K562 (cell line): ENCODE data around the gene DUSP19. TPM values are rescaled to one million over a fixed set of nuclear protein-coding genes. Genes with fewer than 3 reads are reported as not detected.

Experiments
- BRD9 ChIP-seq: fragments of 450-650 bp; IDR thresholded peaks from 2 replicates; pipeline ENCODE4 v1.6.1; 2018; ENCODE audit warnings: low read depth; ENCODE audit not compliant: partially characterized antibody
- CAMTA2 ChIP-seq: fragments of 250-450 bp; sonication (Bioruptor Pico); conservative IDR thresholded peaks from 2 replicates; pipeline ENCODE4 v1.5.1; 2022
- FIP1L1 ChIP-seq: fragments of 200-400 bp; formaldehyde crosslinking; IDR thresholded peaks from 2 replicates; pipeline ENCODE4 v1.6.1; 2018; ENCODE audit warnings: mild to moderate bottlenecking, low read depth, low read length; ENCODE audit not compliant: poor library complexity, severe bottlenecking
- FOSL1 ChIP-seq: fragments of 200-800 bp; sonication (Bioruptor generic); conservative IDR thresholded peaks from 2 replicates; pipeline ENCODE4 v1.6.1; 2016; ENCODE audit warnings: missing genetic modification characterization, missing compliant biosample characterization
- HDAC2 ChIP-seq: fragments of 450-650 bp; IDR thresholded peaks from 2 replicates; pipeline ENCODE4 v1.6.1; 2016; ENCODE audit warnings: mild to moderate bottlenecking
- JUN ChIP-seq, 2 experiments: sonication (generic) in 1 of 2; formaldehyde crosslinking in 1 of 2; IDR thresholded peaks; 2 replicates each; pipeline versions ENCODE4 v1.6.1 to v1.8.0; 2012 to 2022; ENCODE audit warnings: borderline replicate concordance in 2 of 2, mild to moderate bottlenecking in 2 of 2, improper control_type of control experiment in 1 of 2, low read depth in 1 of 2, low read length in 1 of 2, missing genetic modification reagents in 1 of 2
- POLR2H ChIP-seq: IDR thresholded peaks from 2 replicates; pipeline ENCODE4 v1.6.1; 2016; ENCODE audit warnings: missing genetic modification characterization, low read depth, mild to moderate bottlenecking, control low read depth, missing compliant biosample characterization, moderate library complexity
- RBM17 ChIP-seq: fragments of 200-400 bp; formaldehyde crosslinking; IDR thresholded peaks from 2 replicates; pipeline ENCODE4 v1.6.1; 2017; ENCODE audit warnings: low read depth, mild to moderate bottlenecking, low read length, borderline replicate concordance
- SMARCE1 ChIP-seq: fragments of 450-650 bp; IDR thresholded peaks from 2 replicates; pipeline ENCODE4 v1.7.1; 2016; ENCODE audit warnings: mild to moderate bottlenecking
- SOX6 ChIP-seq: fragments of 450-650 bp; IDR thresholded peaks from 2 replicates; pipeline ENCODE4 v1.6.1; 2014; ENCODE audit warnings: mild to moderate bottlenecking
- STAT6 ChIP-seq: sonication (generic); formaldehyde crosslinking; IDR thresholded peaks from 2 replicates; pipeline ENCODE4 v1.8.1; 2023; ENCODE audit warnings: mild to moderate bottlenecking, missing genetic modification reagents
- SUPT5H ChIP-seq: fragments of 450-650 bp; IDR thresholded peaks from 2 replicates; pipeline ENCODE4 v1.6.1; 2016
- ZNF143 ChIP-seq: sonication (generic); formaldehyde crosslinking; IDR thresholded peaks from 2 replicates; pipeline ENCODE4 v1.9.0; 2022; ENCODE audit warnings: mild to moderate bottlenecking, missing genetic modification reagents
- ZNF589 ChIP-seq: fragments of 200-800 bp; sonication (Bioruptor generic); IDR thresholded peaks from 2 replicates; pipeline ENCODE4 v1.6.1; 2016; ENCODE audit warnings: low read depth, missing genetic modification characterization, missing compliant biosample characterization
- ZNF592 ChIP-seq: fragments of 450-650 bp; IDR thresholded peaks from 2 replicates; pipeline ENCODE4 v1.6.1; 2017; ENCODE audit warnings: antibody characterized with exemption, mild to moderate bottlenecking
- polyA plus RNA-seq, 8 experiments: library from polyadenylated mRNA; depleted of rRNA in 4 of 8; stranded (reverse) in 5 of 8; unstranded in 3 of 8; fragments of >200 nt; fragmentation: Nextera tagmentation in 2 of 8; fragmentation: Illumina TruSeq in 1 of 8; extraction: Ambion mirVana in 2 of 8; extraction: Trizol in 1 of 8; gene quantifications; 2 replicates each; pipeline versions ENCODE4 v1.2.1 to v1.2.3, GENCODE V29; 2011 to 2014; ENCODE audit warnings: inconsistent platforms in 1 of 8, missing spikeins in 1 of 8
- total RNA-seq, 7 experiments: library from RNA; depleted of rRNA in 6 of 7; stranded (reverse); fragments of >200 nt in 6 of 7; fragmentation: Illumina TruSeq in 2 of 7; extraction: Trizol in 2 of 7; gene quantifications; 2 replicates each; pipeline versions ENCODE4 v1.2.1 to v1.2.3, GENCODE V29; 2011 to 2021; ENCODE audit warnings: low replicate concordance in 1 of 7
- TF ChIP-seq, protein P1 (sequence below): fragments of 150-350 bp; conservative IDR thresholded peaks from 2 replicates; pipeline ENCODE4 v1.6.1; 2014; ENCODE audit warnings: low read length

DUSP19 gene
- total and polyA plus RNA-seq, 9 of the 15 experiments (the other 6 are each of a cell fraction or from before 2014, with no cell fraction given): 1.6 to 6.3 (median 3.1) TPM

- no peak for TF ChIP-seq STAT6 (CRISPR knock-in tag)
- TF ChIP-seq, protein P1, sequence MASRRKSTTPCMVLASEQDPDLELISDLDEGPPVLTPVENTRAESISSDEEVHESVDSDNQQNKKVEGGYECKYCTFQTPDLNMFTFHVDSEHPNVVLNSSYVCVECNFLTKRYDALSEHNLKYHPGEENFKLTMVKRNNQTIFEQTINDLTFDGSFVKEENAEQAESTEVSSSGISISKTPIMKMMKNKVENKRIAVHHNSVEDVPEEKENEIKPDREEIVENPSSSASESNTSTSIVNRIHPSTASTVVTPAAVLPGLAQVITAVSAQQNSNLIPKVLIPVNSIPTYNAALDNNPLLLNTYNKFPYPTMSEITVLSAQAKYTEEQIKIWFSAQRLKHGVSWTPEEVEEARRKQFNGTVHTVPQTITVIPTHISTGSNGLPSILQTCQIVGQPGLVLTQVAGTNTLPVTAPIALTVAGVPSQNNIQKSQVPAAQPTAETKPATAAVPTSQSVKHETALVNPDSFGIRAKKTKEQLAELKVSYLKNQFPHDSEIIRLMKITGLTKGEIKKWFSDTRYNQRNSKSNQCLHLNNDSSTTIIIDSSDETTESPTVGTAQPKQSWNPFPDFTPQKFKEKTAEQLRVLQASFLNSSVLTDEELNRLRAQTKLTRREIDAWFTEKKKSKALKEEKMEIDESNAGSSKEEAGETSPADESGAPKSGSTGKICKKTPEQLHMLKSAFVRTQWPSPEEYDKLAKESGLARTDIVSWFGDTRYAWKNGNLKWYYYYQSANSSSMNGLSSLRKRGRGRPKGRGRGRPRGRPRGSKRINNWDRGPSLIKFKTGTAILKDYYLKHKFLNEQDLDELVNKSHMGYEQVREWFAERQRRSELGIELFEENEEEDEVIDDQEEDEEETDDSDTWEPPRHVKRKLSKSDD: no peak
- TF ChIP-seq SMARCE1: no peak
- TF ChIP-seq ZNF589 (CRISPR knock-in tag): 0 out of 2 replicates have a peak, but pooled peaks have one; percentile 56
- no peak for TF ChIP-seq HDAC2
- no peak for TF ChIP-seq FIP1L1
- no peak for TF ChIP-seq ZNF143 (CRISPR knock-in tag)
- no peak for TF ChIP-seq ZNF592
- peak; percentile 24 for TF ChIP-seq BRD9
- peak; percentile 59 for TF ChIP-seq JUN (IDR thresholded peaks at IDR 0.05; ENCODE audit: borderline replicate concordance, low read depth, low read length)
- TF ChIP-seq JUN (CRISPR knock-in tag; IDR thresholded peaks at IDR 0.05; ENCODE audit: borderline replicate concordance): no peak
- TF ChIP-seq POLR2H (tag): peak; percentile 47
- TF ChIP-seq SUPT5H: no peak
- no peak for TF ChIP-seq RBM17
- TF ChIP-seq FOSL1 (tag): 0 out of 2 replicates have a peak, but pooled peaks have one; percentile 16
- no peak for TF ChIP-seq CAMTA2 (CRISPR knock-in tag)
- TF ChIP-seq SOX6: no peak
Measured at GRCh38 chr2:183031911-183032794, 46.4 kb upstream of the DUSP19 start (continued).
